LNCAP (cell line): ENCODE results near the gene SESN3.

ENCODE experiments used
- CTCF ChIP-seq: fragments of 450-650 bp; IDR thresholded peaks from 2 replicates; pipeline ENCODE4 v1.5.1; 2017; ENCODE audit warnings: mild to moderate bottlenecking

The SESN3 gene

GRCh38 chr11:95231881-95232605, 1.0 kb upstream of the SESN3 start:
- TF ChIP-seq CTCF: no peak

GRCh38 chr11:95230810-95231126, 234 bp downstream of the SESN3 start:
- no peak for TF ChIP-seq CTCF

- no peak for TF ChIP-seq CTCF
Observed at GRCh38 chr11:95229993-95230809, 801 bp downstream of the SESN3 start.

- TF ChIP-seq CTCF: no peak
Observed at GRCh38 chr11:95229199-95229992, 1.6 kb downstream of the SESN3 start.

- TF ChIP-seq CTCF: no peak
Observed at GRCh38 chr11:95228081-95228749, 2.8 kb downstream of the SESN3 start.

- TF ChIP-seq CTCF: no peak
Observed at GRCh38 chr11:95222817-95223216, 8.2 kb downstream of the SESN3 start.

- no peak for TF ChIP-seq CTCF
Observed at GRCh38 chr11:95219599-95219998, 11.4 kb downstream of the SESN3 start.
